ENCODE data around the gene CHID1.

DNA sequence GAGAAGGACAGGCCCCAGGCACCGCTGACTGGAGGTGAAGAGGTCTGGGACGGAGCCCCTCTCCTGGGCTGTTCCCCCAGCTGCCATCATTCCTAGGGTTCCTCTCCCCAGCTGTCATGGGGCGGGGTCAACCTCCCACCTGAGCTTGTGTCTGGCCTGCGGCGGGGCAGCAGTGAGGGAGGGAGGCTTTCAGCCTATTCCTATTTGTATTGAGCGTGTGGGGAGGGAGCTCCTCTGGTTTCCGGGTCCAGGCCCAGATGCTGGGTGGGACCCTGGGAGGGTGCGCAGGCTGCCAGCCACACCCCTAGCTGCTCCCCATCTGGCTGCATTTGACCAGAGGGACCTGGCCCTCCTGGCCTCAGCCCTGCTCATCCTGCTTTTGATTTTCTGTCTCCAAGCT is 54.2 kb downstream of the CHID1 start:
- TF ChIP-seq POLR2AphosphoS5 (IDR thresholded peaks at IDR 0.05) = no peak
- TF ChIP-seq, protein P1, sequence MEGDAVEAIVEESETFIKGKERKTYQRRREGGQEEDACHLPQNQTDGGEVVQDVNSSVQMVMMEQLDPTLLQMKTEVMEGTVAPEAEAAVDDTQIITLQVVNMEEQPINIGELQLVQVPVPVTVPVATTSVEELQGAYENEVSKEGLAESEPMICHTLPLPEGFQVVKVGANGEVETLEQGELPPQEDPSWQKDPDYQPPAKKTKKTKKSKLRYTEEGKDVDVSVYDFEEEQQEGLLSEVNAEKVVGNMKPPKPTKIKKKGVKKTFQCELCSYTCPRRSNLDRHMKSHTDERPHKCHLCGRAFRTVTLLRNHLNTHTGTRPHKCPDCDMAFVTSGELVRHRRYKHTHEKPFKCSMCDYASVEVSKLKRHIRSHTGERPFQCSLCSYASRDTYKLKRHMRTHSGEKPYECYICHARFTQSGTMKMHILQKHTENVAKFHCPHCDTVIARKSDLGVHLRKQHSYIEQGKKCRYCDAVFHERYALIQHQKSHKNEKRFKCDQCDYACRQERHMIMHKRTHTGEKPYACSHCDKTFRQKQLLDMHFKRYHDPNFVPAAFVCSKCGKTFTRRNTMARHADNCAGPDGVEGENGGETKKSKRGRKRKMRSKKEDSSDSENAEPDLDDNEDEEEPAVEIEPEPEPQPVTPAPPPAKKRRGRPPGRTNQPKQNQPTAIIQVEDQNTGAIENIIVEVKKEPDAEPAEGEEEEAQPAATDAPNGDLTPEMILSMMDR (IDR thresholded peaks at IDR 0.05) = no peak
- TF ChIP-seq POLR2A (IDR thresholded peaks at IDR 0.05) = no peak
- TF ChIP-seq EP300 (IDR thresholded peaks at IDR 0.05) = no peak

All from stomach (tissue), 4 donors.